GM04503 (cell line): Measurements from ENCODE around the gene MAGEA12.
"Not testable (repeated sequence)": the region's sequence is repeated elsewhere in the genome, so short reads cannot be mapped to it uniquely, and the experiment has no call there.

Source experiments
- DNase-seq: peaks from one replicate; pipeline ENCODE4 v3.0.0-alpha.2; 2012; ENCODE audit warnings: low read depth

MAGEA12 gene

GRCh38 chrX:152733261-152733975 lies at the start of gene MAGEA12, which contains the start of gene CSAG1:
Gene MAGEA12 (plus strand): TSS chrX:152733757. CDS start chrX:152736162, 2,405 bp downstream.
Gene CSAG1 (minus strand): TSS chrX:152733721. CDS start chrX:152732460, 1,261 bp downstream.
- no peak for DNase-seq

GRCh38 chrX:152697952-152698931 lies 35.3 kb upstream of the MAGEA12 start, which contains the start of gene MAGEA3:
Gene MAGEA3 (plus strand): TSS chrX:152698794. CDS start chrX:152700833, 2,039 bp downstream.
- DNase-seq: not testable (repeated sequence)

GRCh38 chrX:152700390-152700789 lies 33.2 kb upstream of the MAGEA12 start:
- DNase-seq: not testable (repeated sequence)

- not testable (repeated sequence) for DNase-seq
Measured at GRCh38 chrX:152706500-152706899, 27.1 kb upstream of the MAGEA12 start.

GRCh38 chrX:152709173-152709572 lies 24.4 kb upstream of the MAGEA12 start, which contains the start of gene CSAG2:
Gene CSAG2 (minus strand): TSS chrX:152709273. CDS start chrX:152709112, 161 bp downstream.
- not testable (repeated sequence) for DNase-seq

GRCh38 chrX:152713195-152713594 lies 20.4 kb upstream of the MAGEA12 start:
- DNase-seq: not testable (repeated sequence)

- not testable (repeated sequence) for DNase-seq
Measured at GRCh38 chrX:152713815-152714787, 19.5 kb upstream of the MAGEA12 start, which contains the start of gene MAGEA2B. Gene MAGEA2B (plus strand): TSS chrX:152714628. CDS start chrX:152717107, 2,479 bp downstream.

- DNase-seq: no peak
Measured at GRCh38 chrX:152725409-152725808, 8.1 kb upstream of the MAGEA12 start.

GRCh38 chrX:152734143-152734858 lies 744 bp downstream of the MAGEA12 start:
- DNase-seq: not testable (repeated sequence)

GRCh38 chrX:152735101-152735500 lies 1.5 kb downstream of the MAGEA12 start:
- DNase-seq: no peak

GRCh38 chrX:152735860-152736511 lies 2.4 kb downstream of the MAGEA12 start:
- DNase-seq: no peak

- not testable (repeated sequence) for DNase-seq
Measured at GRCh38 chrX:152736528-152736927, 3.0 kb downstream of the MAGEA12 start.

GRCh38 chrX:152738560-152738959 lies 5.0 kb downstream of the MAGEA12 start:
- DNase-seq: no peak

GRCh38 chrX:152753686-152754650 lies 20.4 kb downstream of the MAGEA12 start, which contains the start of gene MAGEA2:
Gene MAGEA2 (minus strand): TSS chrX:152753842. CDS start chrX:152751363, 2,479 bp downstream.
- DNase-seq: not testable (repeated sequence)

GRCh38 chrX:152754871-152755270 lies 21.3 kb downstream of the MAGEA12 start:
- not testable (repeated sequence) for DNase-seq

- not testable (repeated sequence) for DNase-seq
Measured at GRCh38 chrX:152758918-152759317, 25.4 kb downstream of the MAGEA12 start, which contains the start of gene CSAG3. Gene CSAG3 (plus strand): TSS chrX:152759218.

GRCh38 chrX:152759544-152759943 lies 26.0 kb downstream of the MAGEA12 start:
- not testable (repeated sequence) for DNase-seq

GRCh38 chrX:152761582-152761981 lies 28.0 kb downstream of the MAGEA12 start:
- not testable (repeated sequence) for DNase-seq
